Measurements from ENCODE around the gene PPP1R1A.

The PPP1R1A gene

GRCh38 chr12:54566792-54567191 lies 21.7 kb downstream of the PPP1R1A start:
- Histone ChIP-seq H3K27ac (ENCODE audit: low read depth, low read length) (no peak overlapping the region), H3K9me3 (ENCODE audit: low read length) (no peaks in the 10 kb centered on the region), H3K27me3 (ENCODE audit: control insufficient read depth in 1 of 2, insufficient read depth in 2 of 2, low read length in 2 of 2) (no peaks in the 10 kb centered on the region), H3K4me3 (ENCODE audit: low read depth in 1 of 2, low read length in 2 of 2) (no peak overlapping the region), H3K36me3 (ENCODE audit: insufficient read depth, low read length) (no peaks in the 10 kb centered on the region), H3K4me1 (ENCODE audit: insufficient read depth, low read length) (peaks cover 25% of the 10 kb centered on the region), H3K9ac (ENCODE audit: low read length) (no peak overlapping the region)

GRCh38 chr12:54565986-54566544 lies 22.4 kb downstream of the PPP1R1A start:
- Histone ChIP-seq H3K4me3 (ENCODE audit: low read depth in 1 of 2, low read length in 2 of 2) (no peak overlapping the region), H3K27me3 (ENCODE audit: control insufficient read depth in 1 of 2, insufficient read depth in 2 of 2, low read length in 2 of 2) (no peaks in the 10 kb centered on the region), H3K9ac (ENCODE audit: low read length) (no peak overlapping the region), H3K4me1 (ENCODE audit: insufficient read depth, low read length) (peaks cover 32% of the 10 kb centered on the region), H3K36me3 (ENCODE audit: insufficient read depth, low read length) (no peaks in the 10 kb centered on the region), H3K27ac (ENCODE audit: low read depth, low read length) (no peak overlapping the region), H3K9me3 (ENCODE audit: low read length) (no peaks in the 10 kb centered on the region)

GRCh38 chr12:54565310-54565985 lies 23.0 kb downstream of the PPP1R1A start:
- H3K27ac ChIP-seq (ENCODE audit: low read depth, low read length), result no peak overlapping the region

GRCh38 chr12:54564768-54565167 lies 23.7 kb downstream of the PPP1R1A start:
- no peak overlapping the region for H3K27ac ChIP-seq (ENCODE audit: low read depth, low read length)
- no peak overlapping the region for H3K4me3 ChIP-seq (ENCODE audit: low read depth in 1 of 2, low read length in 2 of 2)
- no peak overlapping the region for H3K9ac ChIP-seq (ENCODE audit: low read length)
- no peaks in the 10 kb centered on the region for H3K36me3 ChIP-seq (ENCODE audit: insufficient read depth, low read length)
- peaks cover 43% of the 10 kb centered on the region for H3K4me1 ChIP-seq (ENCODE audit: insufficient read depth, low read length)
- no peaks in the 10 kb centered on the region for H3K27me3 ChIP-seq (ENCODE audit: control insufficient read depth in 1 of 2, insufficient read depth in 2 of 2, low read length in 2 of 2)
- no peaks in the 10 kb centered on the region for H3K9me3 ChIP-seq (ENCODE audit: low read length)

More at GRCh38 chr12:54565310-54565985, 23.0 kb downstream of the PPP1R1A start:
- Histone ChIP-seq H3K36me3 (ENCODE audit: insufficient read depth, low read length) (no peaks in the 10 kb centered on the region), H3K27me3 (ENCODE audit: control insufficient read depth in 1 of 2, insufficient read depth in 2 of 2, low read length in 2 of 2) (no peaks in the 10 kb centered on the region), H3K4me1 (ENCODE audit: insufficient read depth, low read length) (peaks cover 38% of the 10 kb centered on the region), H3K9me3 (ENCODE audit: low read length) (no peaks in the 10 kb centered on the region), H3K9ac (ENCODE audit: low read length) (no peak overlapping the region), H3K4me3 (ENCODE audit: low read depth in 1 of 2, low read length in 2 of 2) (no peak overlapping the region)

GRCh38 chr12:54563787-54564186 lies 24.7 kb downstream of the PPP1R1A start:
- Histone ChIP-seq H3K4me1 (ENCODE audit: insufficient read depth, low read length) (peaks cover 46% of the 10 kb centered on the region), H3K27ac (ENCODE audit: low read depth, low read length) (no peak overlapping the region), H3K27me3 (ENCODE audit: control insufficient read depth in 1 of 2, insufficient read depth in 2 of 2, low read length in 2 of 2) (no peaks in the 10 kb centered on the region), H3K4me3 (ENCODE audit: low read depth in 1 of 2, low read length in 2 of 2) (no peak overlapping the region), H3K36me3 (ENCODE audit: insufficient read depth, low read length) (no peaks in the 10 kb centered on the region), H3K9ac (ENCODE audit: low read length) (no peak overlapping the region), H3K9me3 (ENCODE audit: low read length) (no peaks in the 10 kb centered on the region)

GRCh38 chr12:54562750-54563356 lies 25.6 kb downstream of the PPP1R1A start:
- H3K4me3 ChIP-seq (ENCODE audit: low read depth in 1 of 2, low read length in 2 of 2), result peak overlapping the region in 1 of 2 donors; percentile 69
- H3K27me3 ChIP-seq (ENCODE audit: control insufficient read depth in 1 of 2, insufficient read depth in 2 of 2, low read length in 2 of 2), result no peaks in the 10 kb centered on the region

GRCh38 chr12:54561164-54561563 lies 27.3 kb downstream of the PPP1R1A start:
- H3K4me1 ChIP-seq (ENCODE audit: insufficient read depth, low read length), result peaks cover 46% of the 10 kb centered on the region
- H3K27me3 ChIP-seq (ENCODE audit: control insufficient read depth in 1 of 2, insufficient read depth in 2 of 2, low read length in 2 of 2), result no peaks in the 10 kb centered on the region
- no peaks in the 10 kb centered on the region for H3K9me3 ChIP-seq (ENCODE audit: low read length)
- no peaks in the 10 kb centered on the region for H3K36me3 ChIP-seq (ENCODE audit: insufficient read depth, low read length)
- peak overlapping the region; percentile 35 to 69 for H3K4me3 ChIP-seq (ENCODE audit: low read depth in 1 of 2, low read length in 2 of 2)
- H3K9ac ChIP-seq (ENCODE audit: low read length), result peak overlapping the region; percentile 6
- H3K27ac ChIP-seq (ENCODE audit: low read depth, low read length), result no peak overlapping the region

More at GRCh38 chr12:54562750-54563356, 25.6 kb downstream of the PPP1R1A start:
- Histone ChIP-seq H3K36me3 (ENCODE audit: insufficient read depth, low read length) (no peaks in the 10 kb centered on the region), H3K27ac (ENCODE audit: low read depth, low read length) (peak overlapping the region; percentile 30), H3K9ac (ENCODE audit: low read length) (no peak overlapping the region), H3K4me1 (ENCODE audit: insufficient read depth, low read length) (peaks cover 46% of the 10 kb centered on the region), H3K9me3 (ENCODE audit: low read length) (no peaks in the 10 kb centered on the region)

GRCh38 chr12:54560374-54560858 lies 28.0 kb downstream of the PPP1R1A start:
- H3K27me3 ChIP-seq (ENCODE audit: control insufficient read depth in 1 of 2, insufficient read depth in 2 of 2, low read length in 2 of 2), result no peaks in the 10 kb centered on the region
- H3K27ac ChIP-seq (ENCODE audit: low read depth, low read length), result peak overlapping the region; percentile 82
- H3K4me1 ChIP-seq (ENCODE audit: insufficient read depth, low read length), result peaks cover 46% of the 10 kb centered on the region
- H3K9ac ChIP-seq (ENCODE audit: low read length), result peak overlapping the region; percentile 6
- no peaks in the 10 kb centered on the region for H3K9me3 ChIP-seq (ENCODE audit: low read length)
- peak overlapping the region; percentile 35 to 69 for H3K4me3 ChIP-seq (ENCODE audit: low read depth in 1 of 2, low read length in 2 of 2)
- no peaks in the 10 kb centered on the region for H3K36me3 ChIP-seq (ENCODE audit: insufficient read depth, low read length)

- Histone ChIP-seq H3K9ac (ENCODE audit: low read length) (no peak overlapping the region), H3K36me3 (ENCODE audit: insufficient read depth, low read length) (no peaks in the 10 kb centered on the region), H3K27ac (ENCODE audit: low read depth, low read length) (no peak overlapping the region), H3K4me1 (ENCODE audit: insufficient read depth, low read length) (peaks cover 41% of the 10 kb centered on the region), H3K4me3 (ENCODE audit: low read depth in 1 of 2, low read length in 2 of 2) (no peak overlapping the region), H3K9me3 (ENCODE audit: low read length) (no peaks in the 10 kb centered on the region), H3K27me3 (ENCODE audit: control insufficient read depth in 1 of 2, insufficient read depth in 2 of 2, low read length in 2 of 2) (peaks cover 0 to 3% of the 10 kb centered on the region in 2 donors)
Observed at GRCh38 chr12:54558759-54559158, 29.7 kb downstream of the PPP1R1A start.

GRCh38 chr12:54558311-54558710 lies 30.1 kb downstream of the PPP1R1A start:
- H3K9ac ChIP-seq (ENCODE audit: low read length), result no peak overlapping the region
- H3K4me1 ChIP-seq (ENCODE audit: insufficient read depth, low read length), result peaks cover 36% of the 10 kb centered on the region
- H3K27ac ChIP-seq (ENCODE audit: low read depth, low read length), result no peak overlapping the region
- H3K27me3 ChIP-seq (ENCODE audit: control insufficient read depth in 1 of 2, insufficient read depth in 2 of 2, low read length in 2 of 2), result peaks cover 0 to 3% of the 10 kb centered on the region in 2 donors
- no peaks in the 10 kb centered on the region for H3K9me3 ChIP-seq (ENCODE audit: low read length)
- no peaks in the 10 kb centered on the region for H3K36me3 ChIP-seq (ENCODE audit: insufficient read depth, low read length)
- no peak overlapping the region for H3K4me3 ChIP-seq (ENCODE audit: low read depth in 1 of 2, low read length in 2 of 2)

- Histone ChIP-seq H3K27ac (ENCODE audit: low read depth, low read length) (no peak overlapping the region), H3K9me3 (ENCODE audit: low read length) (no peaks in the 10 kb centered on the region), H3K4me1 (ENCODE audit: insufficient read depth, low read length) (peaks cover 11% of the 10 kb centered on the region), H3K27me3 (ENCODE audit: control insufficient read depth in 1 of 2, insufficient read depth in 2 of 2, low read length in 2 of 2) (peaks cover 0 to 3% of the 10 kb centered on the region in 2 donors), H3K4me3 (ENCODE audit: low read depth in 1 of 2, low read length in 2 of 2) (no peak overlapping the region), H3K36me3 (ENCODE audit: insufficient read depth, low read length) (no peaks in the 10 kb centered on the region), H3K9ac (ENCODE audit: low read length) (no peak overlapping the region)
Observed at GRCh38 chr12:54555670-54556257, 32.7 kb downstream of the PPP1R1A start.
